ENCODE measurements around the gene RAB20.

The RAB20 gene

GRCh38 chr13:110590577-110590976, 29.1 kb upstream of the RAB20 start:
- Histone ChIP-seq H3K4me3 (ENCODE audit: low read length, poor library complexity, severe bottlenecking) (no peak overlapping the region), H3K36me3 (ENCODE audit: insufficient read depth, low read length) (no peaks in the 10 kb centered on the region), H3K27me3 (ENCODE audit: insufficient read depth, low read length, poor library complexity, severe bottlenecking) (no peaks in the 10 kb centered on the region), H3K9me2 (replicated peaks; ENCODE audit: low read depth, low read length) (no peaks in the 10 kb centered on the region), H4K20me1 (ENCODE audit: insufficient read depth, low read length, poor library complexity, severe bottlenecking) (no peaks in the 10 kb centered on the region), H3K9ac (ENCODE audit: low read depth, low read length, poor library complexity, severe bottlenecking) (no peak overlapping the region), H3K9me3 (ENCODE audit: insufficient read depth, low read depth, low read length) (no peaks in the 10 kb centered on the region), H3K79me2 (ENCODE audit: insufficient read depth, low read length) (no peaks in the 10 kb centered on the region), H3K4me1 (ENCODE audit: insufficient read depth, low read length, poor library complexity, severe bottlenecking) (no peaks in the 10 kb centered on the region), H3K4me2 (ENCODE audit: low read depth, low read length, poor library complexity, severe bottlenecking) (no peak overlapping the region), H2AFZ (ENCODE audit: low read length) (0 out of 2 replicates have a peak overlapping the region, but pooled peaks have one; percentile 50), H3F3A (ENCODE audit: low read depth) (no peaks in the 10 kb centered on the region)
- TF ChIP-seq CTCF (conservative IDR thresholded peaks at IDR 0.05; ENCODE audit: low read length) = no peak

- no peak overlapping the region for H3K9ac ChIP-seq (ENCODE audit: low read depth, low read length, poor library complexity, severe bottlenecking)
- no peak for TF ChIP-seq CTCF (conservative IDR thresholded peaks at IDR 0.05; ENCODE audit: low read length)
- no peaks in the 10 kb centered on the region for H3K36me3 ChIP-seq (ENCODE audit: insufficient read depth, low read length)
These were observed 28.4 kb upstream of the RAB20 start for GRCh38 chr13:110589793-110590390.

DNA sequence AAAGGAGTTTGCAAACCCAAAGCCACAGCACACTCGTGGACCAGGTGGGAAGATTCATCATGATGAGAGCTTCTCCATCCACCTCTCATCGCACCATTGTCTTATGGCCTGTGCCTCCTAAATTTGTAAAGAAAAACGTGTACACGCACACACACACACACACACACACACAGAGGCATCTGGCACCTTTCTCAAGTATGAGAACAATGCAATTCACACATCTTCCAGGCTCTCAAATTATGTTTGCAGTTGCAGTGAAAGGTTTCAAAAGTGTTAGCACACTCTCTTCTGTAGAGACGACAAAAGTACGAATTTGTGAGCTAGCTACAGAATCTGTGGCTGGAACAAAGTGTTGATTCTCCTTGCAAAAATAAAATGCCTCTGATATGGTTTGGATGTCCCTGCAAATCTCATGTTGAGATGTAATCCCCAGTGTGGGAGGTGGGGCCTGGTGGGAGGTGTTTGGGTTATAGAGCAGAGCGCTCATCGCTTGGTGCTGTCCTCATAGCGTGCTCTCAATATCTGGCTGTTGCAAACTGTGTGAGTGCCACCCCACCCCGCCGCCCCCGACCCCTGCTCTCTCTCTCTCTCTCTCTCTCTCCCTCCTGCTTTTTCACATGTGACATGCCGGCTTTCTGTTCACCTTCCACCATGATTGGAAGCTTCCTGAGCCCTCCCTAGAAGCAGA, 21.8 kb upstream of the RAB20 start:
- TF ChIP-seq EZH2phosphoT487 (IDR thresholded peaks at IDR 0.05; ENCODE audit: borderline replicate concordance) (no peak), CTCF (conservative IDR thresholded peaks at IDR 0.05; ENCODE audit: low read length) (no peak)
- H3F3A ChIP-seq (ENCODE audit: low read depth) = no peaks in the 10 kb centered on the region
- H3K9ac ChIP-seq (ENCODE audit: low read depth, low read length, poor library complexity, severe bottlenecking) = no peak overlapping the region
- H3K4me1 ChIP-seq (ENCODE audit: insufficient read depth, low read length, poor library complexity, severe bottlenecking) = no peaks in the 10 kb centered on the region
- no peaks in the 10 kb centered on the region for H3K9me3 ChIP-seq (ENCODE audit: insufficient read depth, low read depth, low read length)
- H3K4me3 ChIP-seq (ENCODE audit: low read length, poor library complexity, severe bottlenecking) = no peak overlapping the region
- no peaks in the 10 kb centered on the region for H3K36me3 ChIP-seq (ENCODE audit: insufficient read depth, low read length)
- no peaks in the 10 kb centered on the region for H3K9me2 ChIP-seq (replicated peaks; ENCODE audit: low read depth, low read length)
- H3K4me2 ChIP-seq (ENCODE audit: low read depth, low read length, poor library complexity, severe bottlenecking) = no peak overlapping the region
- H3K27me3 ChIP-seq (ENCODE audit: insufficient read depth, low read length, poor library complexity, severe bottlenecking) = no peaks in the 10 kb centered on the region
- no peaks in the 10 kb centered on the region for H4K20me1 ChIP-seq (ENCODE audit: insufficient read depth, low read length, poor library complexity, severe bottlenecking)
- no peak overlapping the region for H2AFZ ChIP-seq (ENCODE audit: low read length)
- no peaks in the 10 kb centered on the region for H3K79me2 ChIP-seq (ENCODE audit: insufficient read depth, low read length)

More at GRCh38 chr13:110589793-110590390, 28.4 kb upstream of the RAB20 start:
- H2AFZ ChIP-seq (ENCODE audit: low read length) = 0 out of 2 replicates have a peak overlapping the region, but pooled peaks have one; percentile 50
- no peak overlapping the region for H3K4me2 ChIP-seq (ENCODE audit: low read depth, low read length, poor library complexity, severe bottlenecking)
- H3K79me2 ChIP-seq (ENCODE audit: insufficient read depth, low read length) = no peaks in the 10 kb centered on the region
- H3K27me3 ChIP-seq (ENCODE audit: insufficient read depth, low read length, poor library complexity, severe bottlenecking) = no peaks in the 10 kb centered on the region
- H3K4me3 ChIP-seq (ENCODE audit: low read length, poor library complexity, severe bottlenecking) = no peak overlapping the region
- no peaks in the 10 kb centered on the region for H4K20me1 ChIP-seq (ENCODE audit: insufficient read depth, low read length, poor library complexity, severe bottlenecking)
- H3K4me1 ChIP-seq (ENCODE audit: insufficient read depth, low read length, poor library complexity, severe bottlenecking) = no peaks in the 10 kb centered on the region
- H3K9me3 ChIP-seq (ENCODE audit: insufficient read depth, low read depth, low read length) = no peaks in the 10 kb centered on the region
- H3F3A ChIP-seq (ENCODE audit: low read depth) = no peaks in the 10 kb centered on the region
- no peaks in the 10 kb centered on the region for H3K9me2 ChIP-seq (replicated peaks; ENCODE audit: low read depth, low read length)
